Esophagus muscularis mucosa (tissue), 4 donors: Measurements from ENCODE around the gene ZNF200.

Experiments
- CTCF ChIP-seq, 3 experiments: fragments of 200-600 bp in 2 of 3; fragments of 450-650 bp in 1 of 3; sonication (generic) in 2 of 3; IDR thresholded peaks; one replicate each; pipeline ENCODE4 v1.5.1; 2017 to 2019; ENCODE audit warnings: antibody characterized with exemption in 3 of 3, mild to moderate bottlenecking in 2 of 3, moderate library complexity in 1 of 3
- EP300 ChIP-seq: sonication (generic); formaldehyde crosslinking; IDR thresholded peaks from one replicate; pipeline ENCODE4 v1.6.1; 2017; ENCODE audit warnings: antibody characterized with exemption
- POLR2A ChIP-seq: fragments of 450-650 bp; IDR thresholded peaks from one replicate; pipeline ENCODE4 v1.6.1; 2017; ENCODE audit warnings: antibody characterized with exemption, moderate library complexity, mild to moderate bottlenecking, low read depth

DNA sequence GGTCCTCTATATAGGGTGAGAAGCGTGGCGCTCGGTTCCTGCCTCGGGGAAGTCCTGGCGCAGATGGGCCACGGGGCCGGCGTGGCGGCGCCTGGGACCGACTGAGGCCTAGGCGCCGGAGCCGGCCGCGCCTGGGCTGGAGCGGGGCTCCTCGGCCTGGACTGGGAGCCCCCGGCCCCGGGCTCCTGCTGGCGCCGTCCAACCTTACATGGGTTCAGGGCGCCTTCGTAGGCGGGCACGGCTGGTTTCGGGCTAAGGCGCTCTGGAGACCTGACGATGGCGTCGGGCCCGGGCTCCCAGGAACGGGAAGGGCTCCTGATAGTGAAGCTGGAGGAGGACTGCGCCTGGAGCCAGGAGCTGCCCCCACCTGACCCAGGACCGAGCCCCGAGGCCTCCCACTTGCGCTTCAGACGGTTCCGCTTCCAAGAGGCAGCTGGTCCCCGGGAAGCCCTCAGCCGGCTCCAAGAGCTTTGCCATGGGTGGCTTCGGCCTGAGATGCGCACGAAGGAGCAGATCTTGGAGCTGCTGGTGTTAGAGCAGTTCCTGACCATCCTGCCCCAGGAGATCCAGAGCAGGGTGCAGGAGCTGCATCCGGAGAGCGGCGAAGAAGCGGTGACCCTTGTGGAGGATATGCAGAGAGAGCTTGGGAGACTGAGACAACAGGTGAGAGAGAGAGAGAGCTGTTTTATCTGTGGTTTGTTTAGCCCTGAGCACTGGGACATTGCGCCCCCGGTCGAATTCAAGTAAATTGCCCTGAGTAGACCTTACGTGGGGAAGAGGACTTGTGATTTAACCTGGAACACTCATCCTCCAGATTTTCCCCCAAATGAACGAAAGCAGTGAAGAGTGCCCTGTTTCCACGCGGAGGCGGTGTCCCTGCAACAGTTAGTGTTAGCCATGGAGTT lies 48.8 kb upstream of the ZNF200 start:
- TF ChIP-seq EP300 (no peak), CTCF (IDR thresholded peaks at IDR 0.05) (no peak), POLR2A (no peak)
